NOMO-1 (cell line): ENCODE data around the gene KRT7.
A peak's percentile ranks its signal among the peaks of the same experiment; 100 is the strongest.

ENCODE experiments used
- DNase-seq, 2 experiments: peaks; one replicate each; lab custom pipeline; 2025; ENCODE audit not compliant: unreplicated experiment in 2 of 2; lab: John Stamatoyannopoulos, UW

The KRT7 gene

GRCh38 chr12:52294803-52295202 is 61.8 kb downstream of the KRT7 start:
- DNase-seq: no peak

GRCh38 chr12:52295663-52296062 is 62.6 kb downstream of the KRT7 start:
- peak; percentile 56 to 73 for DNase-seq

- no peak for DNase-seq
These were observed 63.7 kb downstream of the KRT7 start for GRCh38 chr12:52296572-52297215.
